ENCODE results near the gene FUT2. TPM values are rescaled to one million over a fixed set of nuclear protein-coding genes. Genes with fewer than 3 reads are reported as not detected.

Gene FUT2
- total RNA-seq, 1 donor from 2014 or later: not detected

GRCh38 chr19:48750351-48750750, 54.6 kb downstream of the FUT2 start:
- no peak for DNase-seq (ENCODE audit: low read depth in 2 of 2)

GRCh38 chr19:48750771-48751504, 55.2 kb downstream of the FUT2 start:
- DNase-seq (ENCODE audit: low read depth in 2 of 2): no peak

GRCh38 chr19:48751845-48752495, 56.2 kb downstream of the FUT2 start:
- no peak for DNase-seq (ENCODE audit: low read depth in 2 of 2)

- peak in 1 of 2 donors; percentile 66 for DNase-seq (ENCODE audit: low read depth in 2 of 2)
Observed at GRCh38 chr19:48752496-48753365, 57.0 kb downstream of the FUT2 start, which contains the start of gene FUT1. TSS of gene FUT1 (minus strand) at chr19:48752641. CDS start at chr19:48751281, 1,360 bp downstream.

GRCh38 chr19:48755084-48755641, 59.4 kb downstream of the FUT2 start, which contains the start of gene FGF21:
TSS of gene FGF21 (plus strand) at chr19:48755524. CDS start at chr19:48756237, 713 bp downstream.
- DNase-seq (ENCODE audit: low read depth in 2 of 2): no peak

Other genes with a start within 250 kb of the FUT2 start
- gene GRWD1, start 250.0 kb upstream of the FUT2 start, total RNA-seq: 14.8 and 22.8 TPM in 2 replicates
- 0.13 TPM in 2 replicates for gene KCNJ14, start 240.4 kb upstream of the FUT2 start, total RNA-seq
- gene CYTH2, start 226.6 kb upstream of the FUT2 start, total RNA-seq: 42.0 and 64.6 TPM in 2 replicates
- under 0.01 and 0.13 TPM in 2 replicates for gene LMTK3, start 184.1 kb upstream of the FUT2 start, total RNA-seq
- gene SULT2B1, start 143.8 kb upstream of the FUT2 start, total RNA-seq: 0.13 TPM in 1 of 2 replicates, not detected in the other
- gene SPACA4, start 89.2 kb upstream of the FUT2 start, total RNA-seq: not detected in 2 replicates
- 0.25 and 0.26 TPM in 2 replicates for gene FAM83E, start 80.9 kb upstream of the FUT2 start, total RNA-seq
- gene RPL18, start 76.8 kb upstream of the FUT2 start, total RNA-seq: 1,899 and 2,423 TPM in 2 replicates
- 3.9 and 6.3 TPM in 2 replicates for gene SPHK2, start 76.5 kb upstream of the FUT2 start, total RNA-seq
- gene DBP, start 58.6 kb upstream of the FUT2 start, total RNA-seq: 1.4 and 2.8 TPM in 2 replicates
- gene CA11, start 49.8 kb upstream of the FUT2 start, total RNA-seq: 2.6 and 4.6 TPM in 2 replicates
- under 0.01 TPM in 1 of 2 replicates, not detected in the other for gene NTN5, start 23.0 kb upstream of the FUT2 start, total RNA-seq
- under 0.01 and 0.13 TPM in 2 replicates for gene MAMSTR, start 23.8 kb downstream of the FUT2 start, total RNA-seq
- gene RASIP1, start 44.6 kb downstream of the FUT2 start, total RNA-seq: 59.4 and 82.1 TPM in 2 replicates
- 0.25 and 0.26 TPM in 2 replicates for gene IZUMO1, start 50.9 kb downstream of the FUT2 start, total RNA-seq
- 6.0 and 7.7 TPM in 2 replicates for gene FUT1, start 56.7 kb downstream of the FUT2 start, total RNA-seq
- not detected in 2 replicates for gene FGF21, start 59.6 kb downstream of the FUT2 start, total RNA-seq
- 29.0 and 33.3 TPM in 2 replicates for gene BCAT2, start 115.1 kb downstream of the FUT2 start, total RNA-seq
- gene HSD17B14, start 140.5 kb downstream of the FUT2 start, total RNA-seq: 2.8 and 4.2 TPM in 2 replicates
- 2.7 and 6.8 TPM in 2 replicates for gene PLEKHA4, start 172.6 kb downstream of the FUT2 start, total RNA-seq
- gene PPP1R15A, start 176.4 kb downstream of the FUT2 start, total RNA-seq: 21.6 and 36.4 TPM in 2 replicates
- under 0.01 and 0.13 TPM in 2 replicates for gene TULP2, start 202.8 kb downstream of the FUT2 start, total RNA-seq
- gene NUCB1, start 204.3 kb downstream of the FUT2 start, total RNA-seq: 89.7 and 166 TPM in 2 replicates
- 0.13 TPM in 1 of 2 replicates, not detected in the other for gene DHDH, start 237.7 kb downstream of the FUT2 start, total RNA-seq